ENCODE results near the gene PIGO.

GRCh38 chr9:35079041-35079425, 17.4 kb downstream of the PIGO start:
- no peak for TF ChIP-seq POLR2A (IDR thresholded peaks at IDR 0.05)
- no peak for TF ChIP-seq CTCF (IDR thresholded peaks at IDR 0.05)
- no peak for TF ChIP-seq POLR2AphosphoS5 (IDR thresholded peaks at IDR 0.05; ENCODE audit: insufficient read depth in 1 of 2, low read depth in 1 of 2)

All from vagina (tissue), 2 donors.